HG03565 (cell line): ENCODE measurements around the gene RYR1.

ENCODE experiments used
- ATAC-seq: cut with Tn5 transposase; IDR thresholded peaks from one replicate; pipeline ENCODE4 v1.9.1; 2021; ENCODE audit warnings: mild to moderate bottlenecking, moderate library complexity; ENCODE audit not compliant: unreplicated experiment

The RYR1 gene

GRCh38 chr19:38433268-38433733 is at the start of gene RYR1:
TSS of gene RYR1 (plus strand) at chr19:38433691. CDS start at chr19:38433830, 139 bp downstream.
- no peak for ATAC-seq

DNA sequence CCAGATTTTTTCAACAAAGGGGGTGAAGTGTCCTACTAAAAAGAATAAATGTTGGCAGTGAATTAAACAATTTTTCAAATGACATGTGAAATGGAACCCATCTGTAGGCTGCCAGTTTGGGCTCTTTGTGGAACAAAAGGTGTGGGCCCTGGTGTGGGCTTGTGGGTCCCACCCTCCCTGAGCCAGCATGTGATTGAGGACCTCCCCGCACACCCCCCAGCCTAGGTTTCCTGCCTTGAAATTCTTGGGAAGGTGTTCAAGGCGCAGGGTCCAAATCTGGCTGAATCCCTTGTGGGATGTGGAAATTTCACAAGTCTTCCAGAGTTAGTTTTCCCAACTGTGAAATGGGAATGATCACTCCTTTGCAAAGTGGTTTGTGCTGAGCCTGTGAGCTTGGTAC is 49.7 kb upstream of the RYR1 start:
- ATAC-seq = no peak

- no peak for ATAC-seq
These were observed 49.1 kb upstream of the RYR1 start for GRCh38 chr19:38384209-38385027.

DNA sequence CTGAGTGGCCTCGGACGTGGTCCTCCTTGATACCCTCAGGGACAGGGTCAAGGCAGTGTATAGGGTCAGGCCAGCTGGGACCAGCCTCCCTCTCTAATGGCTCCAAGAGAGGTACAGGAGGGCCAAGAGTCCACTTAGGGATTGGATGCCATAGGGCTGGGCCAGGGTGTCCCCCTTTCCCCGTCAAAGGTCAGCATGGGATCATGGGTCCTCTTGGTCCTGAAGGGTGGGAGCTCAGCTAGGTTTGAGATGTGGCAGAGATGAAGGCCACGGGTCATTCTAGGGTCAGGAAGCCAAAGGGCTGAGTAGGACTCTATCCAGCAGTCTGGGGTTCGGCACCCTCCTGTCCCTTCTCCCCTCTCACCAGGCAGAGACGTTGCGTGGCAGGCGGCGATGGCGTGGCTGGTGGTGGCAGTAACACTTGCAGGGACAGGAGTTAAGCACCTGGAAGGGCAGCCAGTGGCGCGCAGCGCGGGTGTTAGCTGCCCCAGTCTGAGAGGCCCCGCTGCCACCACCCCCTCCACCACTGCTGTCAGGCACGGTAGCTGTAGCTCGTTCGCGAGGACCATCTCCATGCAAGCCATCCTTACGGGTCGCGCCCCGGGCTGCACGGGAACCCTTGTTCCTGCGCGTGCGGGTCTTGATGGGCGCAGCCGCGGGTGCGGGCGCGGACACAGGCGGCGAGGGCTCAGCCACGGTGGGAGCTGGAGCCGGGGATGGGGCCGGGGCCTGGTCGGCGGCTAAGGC is 48.3 kb upstream of the RYR1 start:
- no peak for ATAC-seq

DNA sequence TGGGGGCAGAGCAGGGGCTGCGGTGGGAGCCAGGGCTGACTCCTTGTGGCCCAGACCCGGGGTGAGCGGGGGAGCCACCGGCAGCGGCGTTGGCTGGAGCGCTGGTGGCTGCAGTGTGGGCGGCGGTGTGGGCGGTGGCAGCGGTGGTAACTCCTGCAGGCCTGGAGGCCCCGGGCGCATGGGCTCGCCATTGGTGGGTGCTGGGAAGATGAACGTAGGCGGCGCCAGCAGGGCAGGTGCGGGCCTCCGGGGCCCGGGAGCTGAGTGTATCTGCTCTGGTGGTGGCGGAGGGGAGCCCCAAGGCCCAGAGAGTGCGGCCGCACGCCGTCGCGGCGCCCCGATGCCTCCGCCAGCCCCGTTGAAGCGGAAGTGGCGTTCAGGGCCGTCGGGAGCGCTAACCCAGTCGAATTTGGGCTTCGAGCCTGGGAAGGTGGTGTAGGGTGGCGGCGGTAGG is 47.7 kb upstream of the RYR1 start:
- ATAC-seq = no peak

DNA sequence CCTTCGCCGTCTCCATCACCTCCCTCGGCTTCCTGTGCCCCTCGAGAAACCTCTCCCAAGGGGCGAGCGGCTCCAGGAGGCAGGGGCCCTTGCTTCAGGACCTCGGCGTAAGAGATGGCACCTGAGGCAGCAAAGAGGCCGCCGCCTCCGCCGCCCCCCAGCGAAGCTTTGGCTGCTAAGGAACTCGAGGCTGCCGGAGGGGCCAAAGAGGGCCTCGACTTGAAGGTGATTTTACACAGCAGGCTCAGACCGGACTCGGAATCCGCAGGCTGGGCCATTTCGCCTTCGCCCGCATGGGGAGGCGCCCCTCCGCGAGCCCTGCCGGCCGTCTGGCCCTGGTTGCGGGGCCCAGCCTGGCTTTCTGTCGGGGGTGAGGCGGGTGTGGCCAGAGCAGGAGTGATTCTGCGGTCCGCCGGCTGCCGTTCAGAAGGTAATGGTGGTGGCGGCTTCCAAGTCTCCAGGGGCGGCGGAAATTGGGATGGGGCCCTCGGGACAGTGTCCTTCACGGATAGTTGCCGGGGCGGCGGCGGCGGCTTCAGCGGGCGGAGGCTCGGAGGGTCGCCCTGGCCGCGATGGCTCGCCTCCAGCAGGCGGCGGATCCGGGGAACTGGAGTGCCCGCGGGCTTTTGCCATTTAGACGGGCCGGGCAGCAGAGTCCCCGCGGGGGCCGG is 47.1 kb upstream of the RYR1 start:
- ATAC-seq = no peak

GRCh38 chr19:38386971-38387549 is 46.4 kb upstream of the RYR1 start:
- ATAC-seq = no peak

GRCh38 chr19:38387550-38388348 is 45.7 kb upstream of the RYR1 start, which contains the start of gene GGN:
TSS of gene GGN (minus strand) at chr19:38388034. CDS start at chr19:38387261, 773 bp downstream.
- no peak for ATAC-seq

GRCh38 chr19:38388349-38389100 is 45.0 kb upstream of the RYR1 start, which contains the start of gene SPRED3:
TSS of gene SPRED3 (plus strand) at chr19:38388697. CDS start at chr19:38390303, 1,606 bp downstream.
- ATAC-seq = no peak

- ATAC-seq = no peak
These were observed 44.2 kb upstream of the RYR1 start for GRCh38 chr19:38389101-38389925.

DNA sequence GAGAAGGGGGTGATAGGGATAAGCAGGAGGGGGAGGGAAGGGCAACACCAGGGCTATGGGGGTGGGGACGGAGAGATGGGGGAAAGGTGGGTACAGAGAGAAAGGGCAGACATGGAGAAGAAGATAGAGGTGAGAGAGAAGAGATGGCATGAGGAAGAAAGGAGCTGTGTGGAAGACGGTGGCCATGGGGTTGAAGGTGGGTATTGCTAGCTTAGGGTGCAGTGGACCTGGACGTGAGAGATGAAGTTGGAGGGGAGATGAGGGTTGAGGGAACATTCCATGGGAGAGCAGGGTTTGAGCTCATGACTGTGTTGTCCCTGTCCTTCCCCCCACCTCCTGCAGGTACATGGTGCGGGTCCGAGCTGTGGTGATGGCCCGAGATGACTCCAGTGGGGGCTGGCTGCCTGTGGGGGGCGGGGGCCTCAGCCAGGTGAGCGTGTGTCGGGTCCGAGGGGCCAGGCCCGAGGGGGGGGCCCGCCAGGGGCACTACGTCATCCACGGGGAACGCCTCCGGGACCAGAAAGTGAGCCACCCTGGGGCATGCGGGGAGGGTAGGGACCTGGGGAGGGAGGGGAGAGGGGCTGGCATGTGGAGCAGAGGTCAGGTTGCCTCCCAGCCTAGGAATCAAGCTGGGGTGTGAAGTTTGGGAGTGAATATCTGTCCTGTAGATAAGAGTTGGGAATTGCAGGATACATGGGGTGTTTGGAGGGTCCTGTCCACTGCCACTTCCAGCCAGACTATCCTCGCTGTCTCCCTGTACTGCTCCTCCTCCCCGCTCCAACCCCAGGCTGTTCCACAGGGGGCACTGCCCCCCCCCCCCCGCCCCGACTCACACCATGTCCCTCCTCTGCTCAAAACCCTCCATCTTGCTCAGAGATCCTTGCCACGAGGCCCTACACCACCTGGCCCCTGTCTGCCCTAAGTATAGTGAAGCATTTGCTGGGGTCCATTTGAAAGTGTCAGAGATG is 43.2 kb upstream of the RYR1 start:
- no peak for ATAC-seq

DNA sequence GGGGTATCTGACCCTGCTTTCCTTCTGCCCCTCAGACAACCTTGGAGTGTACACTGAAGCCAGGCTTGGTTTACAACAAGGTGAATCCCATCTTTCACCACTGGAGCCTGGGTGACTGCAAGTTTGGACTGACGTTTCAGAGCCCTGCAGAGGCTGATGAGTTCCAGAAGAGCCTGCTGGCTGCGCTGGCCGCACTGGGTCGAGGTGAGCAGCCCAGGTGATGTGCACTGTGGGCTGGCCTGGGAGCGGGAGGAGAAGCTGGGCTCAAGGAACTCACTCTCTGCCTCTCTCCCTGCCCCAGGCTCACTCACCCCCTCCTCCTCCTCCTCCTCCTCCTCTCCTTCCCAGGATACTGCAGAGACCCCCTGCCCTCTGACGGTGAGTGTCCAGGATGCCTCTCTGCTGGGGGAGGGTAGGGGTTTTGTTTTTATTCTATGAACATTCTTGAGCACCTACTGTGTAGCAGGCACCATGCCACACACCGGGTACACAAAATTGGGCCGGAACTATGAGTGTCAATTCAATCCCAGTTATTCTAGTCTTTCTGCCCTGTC is 41.5 kb upstream of the RYR1 start:
- ATAC-seq = no peak

GRCh38 chr19:38392707-38393308 is 40.7 kb upstream of the RYR1 start:
- no peak for ATAC-seq

- no peak for ATAC-seq
These were observed 39.0 kb upstream of the RYR1 start for GRCh38 chr19:38394488-38394887.

DNA sequence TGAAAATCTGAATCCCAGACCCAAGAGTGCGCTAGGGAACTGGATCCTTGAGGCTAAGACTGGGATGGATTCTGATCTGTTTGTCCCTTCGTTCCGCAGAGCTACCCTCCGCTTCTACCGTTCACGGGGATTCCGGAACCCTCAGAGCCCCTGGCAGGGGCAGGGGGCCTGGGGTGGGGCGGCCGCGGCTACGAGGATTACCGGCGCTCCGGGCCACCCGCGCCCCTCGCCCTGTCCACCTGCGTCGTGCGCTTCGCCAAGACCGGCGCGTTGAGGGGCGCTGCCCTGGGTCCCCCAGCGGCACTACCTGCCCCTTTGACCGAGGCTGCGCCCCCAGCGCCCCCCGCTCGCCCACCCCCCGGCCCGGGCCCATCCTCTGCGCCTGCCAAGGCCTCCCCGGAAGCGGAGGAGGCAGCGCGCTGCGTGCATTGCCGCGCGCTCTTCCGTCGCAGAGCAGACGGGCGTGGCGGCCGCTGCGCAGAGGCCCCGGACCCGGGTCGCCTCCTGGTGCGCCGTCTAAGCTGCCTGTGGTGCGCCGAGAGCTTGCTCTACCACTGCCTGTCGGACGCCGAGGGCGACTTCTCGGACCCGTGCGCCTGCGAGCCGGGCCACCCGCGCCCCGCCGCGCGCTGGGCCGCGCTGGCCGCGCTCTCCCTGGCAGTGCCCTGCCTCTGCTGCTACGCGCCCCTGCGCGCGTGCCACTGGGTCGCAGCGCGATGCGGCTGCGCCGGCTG is 37.9 kb upstream of the RYR1 start:
- no peak for ATAC-seq

- ATAC-seq = no peak
These were observed 34.4 kb upstream of the RYR1 start for GRCh38 chr19:38399081-38399480.
